ENCODE results near the gene UPK1A. TPM values are rescaled to one million over a fixed set of nuclear protein-coding genes. Genes with fewer than 3 reads are reported as not detected.

The UPK1A gene
- total RNA-seq, 4 donors from 2014 or later: 0.34 TPM; not detected in 3

DNA sequence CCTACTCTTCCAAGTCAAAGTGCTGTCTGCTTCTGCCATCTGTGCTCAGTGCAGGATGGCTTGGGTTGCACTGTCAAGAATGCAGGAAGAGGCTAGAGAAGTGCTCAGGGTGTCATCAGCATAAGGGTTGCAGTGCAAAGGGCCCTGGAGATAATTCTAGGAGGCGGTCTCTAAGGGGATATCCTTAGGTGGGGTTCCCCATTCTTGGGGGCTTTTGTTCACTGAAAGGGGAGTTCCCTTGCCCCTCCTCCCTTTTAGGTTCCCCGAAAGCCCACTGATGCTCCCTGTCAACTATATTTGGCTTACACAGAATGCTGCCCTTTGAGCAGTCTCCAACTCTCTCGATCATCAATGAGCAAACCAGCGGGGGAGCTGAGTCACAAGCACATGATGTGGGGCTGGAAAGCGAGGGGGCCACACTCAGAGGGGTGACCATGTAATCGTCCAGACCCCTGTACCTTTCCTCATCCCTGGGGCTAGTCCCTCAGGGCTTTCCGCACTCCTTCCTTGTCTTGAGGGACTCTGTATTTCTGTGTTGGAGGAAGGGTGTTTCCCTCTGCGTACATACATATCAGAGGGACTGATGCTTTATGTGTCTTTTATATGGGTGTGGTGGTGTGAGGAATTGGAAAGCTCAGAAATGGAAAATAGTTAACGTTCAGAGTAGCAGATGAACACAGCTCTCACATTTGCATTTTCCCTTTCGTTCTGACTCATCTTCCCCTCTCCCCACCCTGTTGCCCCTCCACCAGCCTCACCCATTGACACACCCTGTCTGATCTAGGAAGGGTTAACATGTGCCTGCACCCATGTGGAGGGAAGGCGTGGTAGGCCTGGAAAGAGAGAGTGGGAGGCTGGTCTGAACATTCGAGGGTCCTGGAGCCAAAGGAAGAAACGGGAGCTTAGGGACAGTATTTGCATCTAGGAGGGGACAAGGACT is 44.7 kb downstream of the UPK1A start:
- TF ChIP-seq, protein P1, sequence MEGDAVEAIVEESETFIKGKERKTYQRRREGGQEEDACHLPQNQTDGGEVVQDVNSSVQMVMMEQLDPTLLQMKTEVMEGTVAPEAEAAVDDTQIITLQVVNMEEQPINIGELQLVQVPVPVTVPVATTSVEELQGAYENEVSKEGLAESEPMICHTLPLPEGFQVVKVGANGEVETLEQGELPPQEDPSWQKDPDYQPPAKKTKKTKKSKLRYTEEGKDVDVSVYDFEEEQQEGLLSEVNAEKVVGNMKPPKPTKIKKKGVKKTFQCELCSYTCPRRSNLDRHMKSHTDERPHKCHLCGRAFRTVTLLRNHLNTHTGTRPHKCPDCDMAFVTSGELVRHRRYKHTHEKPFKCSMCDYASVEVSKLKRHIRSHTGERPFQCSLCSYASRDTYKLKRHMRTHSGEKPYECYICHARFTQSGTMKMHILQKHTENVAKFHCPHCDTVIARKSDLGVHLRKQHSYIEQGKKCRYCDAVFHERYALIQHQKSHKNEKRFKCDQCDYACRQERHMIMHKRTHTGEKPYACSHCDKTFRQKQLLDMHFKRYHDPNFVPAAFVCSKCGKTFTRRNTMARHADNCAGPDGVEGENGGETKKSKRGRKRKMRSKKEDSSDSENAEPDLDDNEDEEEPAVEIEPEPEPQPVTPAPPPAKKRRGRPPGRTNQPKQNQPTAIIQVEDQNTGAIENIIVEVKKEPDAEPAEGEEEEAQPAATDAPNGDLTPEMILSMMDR (IDR thresholded peaks at IDR 0.05; ENCODE audit: low read depth): no peak

DNA sequence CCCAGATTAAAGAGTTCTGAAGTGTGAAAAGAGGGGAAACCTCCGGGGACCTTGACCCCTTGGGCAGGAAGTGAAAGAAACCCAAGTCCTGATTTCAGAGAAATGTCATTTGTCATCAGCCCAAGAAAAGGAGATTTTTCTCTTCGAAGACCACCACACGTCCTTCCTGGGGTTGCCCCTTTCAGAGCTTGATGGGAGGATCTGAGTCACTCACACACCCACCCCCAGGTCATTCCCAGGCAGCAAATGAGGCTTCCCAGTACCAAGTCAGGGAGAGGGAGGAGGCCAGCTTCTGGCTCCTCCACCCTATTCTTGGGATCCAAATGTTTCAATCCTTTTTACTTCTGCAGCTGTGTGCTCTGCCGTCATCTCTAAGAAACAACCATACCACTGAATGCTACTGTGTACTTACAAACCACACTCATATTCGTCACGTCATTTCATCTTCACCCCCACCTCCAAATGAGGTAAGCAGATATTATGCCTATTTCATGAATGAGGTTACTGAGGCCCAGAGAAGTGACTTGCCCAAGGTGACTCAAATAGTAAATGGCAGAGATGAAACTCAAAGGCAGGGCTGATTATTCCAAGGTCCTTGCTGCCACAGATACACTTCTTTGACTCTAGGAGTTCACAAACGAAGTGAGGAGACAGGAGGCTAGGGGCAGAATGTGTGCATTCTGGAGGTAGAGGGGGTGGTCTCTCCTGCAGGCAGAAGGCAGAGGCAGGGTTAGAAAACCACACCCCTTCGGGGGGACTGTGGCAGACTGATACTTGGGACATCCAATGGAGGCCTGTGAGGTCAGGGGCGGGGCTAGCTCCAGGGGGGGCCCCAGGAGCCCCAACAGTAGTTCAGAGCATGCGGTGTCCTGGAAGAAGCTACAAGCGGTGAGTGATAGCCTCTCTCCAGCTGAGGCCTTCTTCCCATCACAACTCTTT is 46.5 kb downstream of the UPK1A start:
- TF ChIP-seq, protein P1 (IDR thresholded peaks at IDR 0.05; ENCODE audit: low read depth): no peak

DNA sequence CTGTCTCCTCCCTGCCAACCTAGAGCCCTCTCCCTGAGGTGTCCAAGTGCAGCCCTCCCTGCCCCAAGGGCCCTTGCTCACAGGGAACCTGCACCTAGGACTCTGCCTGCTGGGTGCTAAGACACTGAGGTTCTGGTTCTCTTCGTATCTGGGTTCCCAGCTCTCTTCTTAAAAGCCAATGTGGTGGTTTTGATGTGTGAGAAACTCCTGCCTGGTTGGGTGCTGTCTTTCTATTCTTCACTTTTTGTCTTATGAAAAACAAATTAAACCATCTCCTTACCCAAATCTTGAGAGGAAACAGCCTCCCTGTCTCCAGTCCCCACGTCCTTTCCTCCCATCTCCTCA is 47.2 kb downstream of the UPK1A start:
- TF ChIP-seq, protein P1 (IDR thresholded peaks at IDR 0.05; ENCODE audit: low read depth): no peak

DNA sequence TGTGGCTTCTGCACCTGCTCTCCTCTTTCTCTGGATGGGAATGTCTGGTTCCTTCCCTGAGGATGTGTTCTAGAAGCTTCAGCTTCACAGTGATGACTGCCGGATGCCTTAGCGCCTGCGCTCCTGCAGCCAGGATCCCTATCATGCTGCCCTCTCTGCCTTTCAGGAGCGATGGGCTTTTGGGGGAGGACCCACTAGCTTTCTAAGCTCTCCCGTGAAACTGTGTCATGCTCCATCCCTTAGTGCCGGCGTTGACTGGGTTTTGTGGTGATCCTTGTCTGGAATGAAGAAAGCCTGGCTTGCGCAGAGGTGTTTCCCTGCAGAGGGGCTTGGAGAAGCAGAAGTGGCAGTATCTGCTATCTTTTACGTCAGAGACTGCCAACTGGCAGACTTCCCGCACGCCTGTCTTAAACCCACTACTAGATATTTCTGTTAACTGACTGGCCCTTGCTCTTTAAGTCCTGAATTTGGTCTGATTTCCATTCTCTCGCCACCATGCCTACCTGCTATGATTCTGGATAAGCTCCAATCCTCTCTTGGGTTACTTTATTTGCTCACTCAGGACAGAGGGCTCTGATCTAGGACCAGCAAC is 47.7 kb downstream of the UPK1A start:
- TF ChIP-seq, protein P1 (IDR thresholded peaks at IDR 0.05; ENCODE audit: low read depth): no peak

DNA sequence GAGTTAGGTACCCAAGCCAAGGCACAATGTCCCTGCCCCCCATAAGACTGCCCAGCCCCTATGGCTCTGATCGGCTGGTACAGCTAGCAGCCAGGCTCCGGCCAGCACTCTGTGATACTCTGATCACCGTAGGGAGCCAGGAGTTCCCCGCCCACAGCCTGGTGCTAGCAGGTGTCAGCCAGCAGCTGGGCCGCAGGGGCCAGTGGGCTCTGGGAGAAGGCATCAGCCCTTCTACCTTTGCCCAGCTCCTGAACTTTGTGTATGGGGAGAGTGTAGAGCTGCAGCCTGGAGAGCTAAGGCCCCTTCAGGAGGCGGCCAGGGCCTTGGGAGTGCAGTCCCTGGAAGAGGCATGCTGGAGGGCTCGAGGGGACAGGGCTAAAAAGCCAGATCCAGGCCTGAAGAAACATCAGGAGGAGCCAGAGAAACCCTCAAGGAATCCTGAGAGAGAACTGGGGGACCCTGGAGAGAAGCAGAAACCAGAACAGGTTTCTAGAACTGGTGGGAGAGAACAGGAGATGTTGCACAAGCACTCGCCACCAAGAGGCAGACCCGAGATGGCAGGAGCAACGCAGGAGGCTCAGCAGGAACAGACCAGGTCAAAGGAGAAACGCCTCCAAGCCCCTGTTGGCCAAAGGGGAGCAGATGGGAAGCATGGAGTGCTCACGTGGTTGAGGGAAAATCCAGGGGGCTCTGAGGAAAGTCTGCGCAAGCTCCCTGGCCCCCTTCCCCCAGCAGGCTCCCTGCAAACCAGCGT is 48.5 kb downstream of the UPK1A start:
- TF ChIP-seq, protein P1 (IDR thresholded peaks at IDR 0.05; ENCODE audit: low read depth): no peak

DNA sequence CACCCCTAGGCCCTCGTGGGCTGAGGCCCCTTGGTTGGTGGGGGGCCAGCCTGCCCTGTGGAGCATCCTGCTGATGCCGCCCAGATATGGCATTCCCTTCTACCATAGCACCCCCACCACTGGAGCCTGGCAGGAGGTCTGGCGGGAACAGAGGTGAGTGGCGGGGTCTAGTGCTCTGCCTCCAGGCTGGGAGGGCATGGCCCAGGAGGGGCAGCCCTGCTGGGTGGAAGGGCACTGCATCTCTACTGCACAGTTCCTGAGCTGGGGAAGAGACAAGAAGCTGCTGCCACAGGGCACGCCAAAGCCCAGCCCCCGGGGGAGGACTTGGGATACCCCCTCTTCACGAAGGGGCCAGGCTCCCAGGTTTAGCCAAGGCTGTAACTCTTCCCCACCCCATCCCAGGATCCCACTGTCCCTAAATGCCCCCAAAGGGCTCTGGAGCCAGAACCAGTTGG is 49.1 kb downstream of the UPK1A start:
- TF ChIP-seq, protein P1 (IDR thresholded peaks at IDR 0.05; ENCODE audit: low read depth): no peak
